GM19468 (cell line): ENCODE results near the gene TMEM17.
"Not testable (repeated sequence)": the region's sequence is repeated elsewhere in the genome, so short reads cannot be mapped to it uniquely, and the experiment has no call there.

Source experiments
- ATAC-seq: cut with Tn5 transposase; IDR thresholded peaks from one replicate; pipeline ENCODE4 v1.9.1; 2021; ENCODE audit warnings: mild to moderate bottlenecking, moderate library complexity, moderate number of reproducible peaks; ENCODE audit not compliant: unreplicated experiment; ENCODE audit errors: extremely low read depth

Gene TMEM17

GRCh38 chr2:62521061-62521460 is 15.1 kb upstream of the TMEM17 start:
- not testable (repeated sequence) for ATAC-seq

GRCh38 chr2:62512384-62512783 is 6.4 kb upstream of the TMEM17 start:
- no peak for ATAC-seq

GRCh38 chr2:62511636-62512035 is 5.6 kb upstream of the TMEM17 start:
- no peak for ATAC-seq

GRCh38 chr2:62506421-62506750 is 391 bp upstream of the TMEM17 start:
- no peak for ATAC-seq

- ATAC-seq: no peak
Measured at GRCh38 chr2:62505109-62505749, 766 bp downstream of the TMEM17 start.

- ATAC-seq: no peak
Measured at GRCh38 chr2:62504657-62505056, 1.3 kb downstream of the TMEM17 start.

DNA sequence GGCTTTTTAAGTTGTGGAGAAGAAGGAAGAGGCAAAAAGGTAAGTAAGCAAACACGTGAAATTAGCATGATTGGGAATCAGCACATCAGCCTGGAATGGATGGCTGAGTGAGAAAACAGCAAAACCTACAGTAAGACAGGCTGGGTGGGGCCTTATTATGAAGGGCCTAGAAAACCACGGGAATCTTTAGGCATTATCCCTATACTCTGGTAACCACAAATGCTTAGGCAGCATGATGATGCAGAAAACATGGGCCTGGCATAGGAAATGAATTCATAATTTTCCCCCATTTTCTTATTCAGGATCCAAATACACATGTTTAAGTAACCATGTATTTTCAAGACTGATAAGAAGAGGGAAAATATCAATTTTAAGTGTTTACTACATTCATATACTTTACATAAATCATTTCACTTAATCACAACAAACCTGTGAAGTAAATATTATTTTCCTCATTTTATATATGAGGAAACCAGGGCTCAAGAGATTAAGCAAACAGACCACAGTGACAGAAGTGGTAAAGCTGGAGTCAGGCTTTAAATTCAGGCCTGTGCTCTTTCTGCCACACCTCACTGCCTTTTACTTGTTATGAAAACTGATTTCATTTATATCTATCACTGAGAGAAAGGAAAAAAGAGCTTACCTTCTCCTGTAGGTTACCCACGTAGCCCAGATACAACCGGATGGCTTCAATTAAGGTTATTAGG is 4.0 kb downstream of the TMEM17 start:
- ATAC-seq: no peak

GRCh38 chr2:62501069-62501468 is 4.9 kb downstream of the TMEM17 start:
- no peak for ATAC-seq

DNA sequence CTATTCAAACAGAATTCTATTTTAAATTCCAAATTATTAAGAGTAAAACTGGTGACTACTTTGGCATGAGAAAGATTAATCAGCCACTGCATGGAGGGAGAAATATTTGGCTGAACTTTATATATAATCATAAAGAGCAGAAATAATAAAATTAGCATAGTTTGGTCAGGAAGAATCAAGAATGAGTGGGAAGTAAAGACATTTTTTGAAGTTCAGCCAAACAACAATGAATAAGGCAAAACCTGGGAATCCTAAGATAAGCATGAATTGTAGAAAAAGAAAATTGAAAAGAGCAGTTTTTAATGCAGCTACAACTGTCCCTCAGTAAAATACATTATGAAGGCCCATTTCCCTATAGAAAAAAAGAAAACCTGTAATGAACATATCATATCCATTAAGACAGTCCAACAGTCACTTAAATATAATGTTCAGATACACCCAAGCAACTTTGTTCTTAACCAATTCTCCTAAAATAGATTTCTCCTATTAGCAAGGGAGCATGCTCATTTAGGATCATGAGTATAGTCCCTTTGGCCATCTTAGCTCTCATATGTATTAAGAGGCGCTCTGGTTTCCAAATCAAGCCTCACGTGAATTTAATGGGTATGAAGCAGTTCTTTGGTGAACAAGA is 6.5 kb downstream of the TMEM17 start:
- no peak for ATAC-seq

DNA sequence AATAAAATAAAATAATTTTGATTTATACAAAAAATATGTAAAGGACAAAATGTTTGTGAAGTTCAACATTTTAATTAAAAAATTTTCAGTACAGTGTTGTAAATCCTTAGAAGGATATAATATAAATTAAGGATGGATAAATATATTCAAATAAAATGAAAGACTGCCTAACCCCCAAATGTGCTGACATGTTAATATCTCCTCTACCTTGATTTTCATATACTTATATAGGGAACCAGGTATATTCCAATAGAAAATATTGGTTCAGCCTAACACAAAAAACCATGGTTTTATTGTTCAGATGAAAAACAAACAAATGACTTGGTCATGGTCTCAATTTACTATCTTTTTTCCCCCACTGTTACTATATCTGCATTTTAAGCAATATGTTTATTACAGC is 7.3 kb downstream of the TMEM17 start:
- no peak for ATAC-seq

DNA sequence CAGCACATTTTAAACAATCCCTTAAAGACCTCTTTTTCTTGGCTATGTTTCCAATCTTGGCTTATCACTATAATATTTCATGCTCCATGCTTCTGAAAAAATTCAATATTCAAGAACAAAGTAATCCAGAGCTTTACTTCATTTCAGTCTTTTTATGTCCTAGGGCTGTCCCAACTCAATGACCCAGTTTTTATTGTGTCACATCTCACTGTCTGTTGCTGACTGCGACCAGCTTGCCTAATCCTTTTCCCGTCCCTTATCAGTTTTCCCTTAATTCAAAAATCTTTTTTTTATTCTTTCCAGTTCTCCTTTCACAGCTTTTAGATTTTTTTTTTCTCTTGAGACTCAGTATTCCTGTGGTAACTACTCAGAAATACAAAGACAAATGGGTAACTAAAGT is 10.2 kb downstream of the TMEM17 start:
- ATAC-seq: no peak

DNA sequence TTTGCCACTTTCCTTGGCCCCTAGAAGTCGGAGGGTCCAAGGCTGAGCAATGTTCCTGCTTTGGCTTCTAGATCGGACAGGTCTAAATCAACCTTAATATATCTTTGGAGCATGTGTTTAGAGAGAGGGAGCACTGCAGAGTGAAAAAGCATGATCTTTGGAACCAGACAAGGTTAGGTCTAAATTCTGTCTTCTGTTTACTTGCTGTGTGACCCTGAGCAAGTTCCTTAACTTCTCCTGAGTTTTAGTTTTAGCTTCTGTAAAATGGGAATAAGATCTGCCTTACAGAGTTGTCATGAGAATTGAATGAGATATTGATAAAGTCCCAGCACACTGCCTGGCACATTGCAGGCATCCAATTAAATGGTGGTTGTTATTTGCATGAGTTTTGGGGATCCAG is 13.9 kb downstream of the TMEM17 start:
- ATAC-seq: no peak

GRCh38 chr2:62489702-62490101 is 16.3 kb downstream of the TMEM17 start:
- no peak for ATAC-seq

- ATAC-seq: no peak
Measured at GRCh38 chr2:62489162-62489561, 16.8 kb downstream of the TMEM17 start.

DNA sequence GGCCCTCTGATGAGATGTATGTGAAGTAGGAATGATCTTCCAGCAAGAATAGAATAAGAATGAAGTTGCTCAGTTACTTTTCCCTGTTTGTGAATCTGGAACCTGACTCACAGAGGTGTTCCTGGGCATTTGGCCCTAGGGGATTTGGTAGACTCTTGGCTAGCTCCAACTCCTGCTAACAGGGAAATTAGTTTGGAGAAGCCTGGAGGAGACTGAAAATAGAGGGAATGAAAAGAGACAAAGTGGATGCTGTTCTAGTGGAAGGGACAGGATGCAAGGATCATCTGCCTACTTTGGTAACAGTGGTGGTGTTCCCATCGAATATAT is 19.6 kb downstream of the TMEM17 start:
- no peak for ATAC-seq

- ATAC-seq: no peak
Measured at GRCh38 chr2:62485761-62486438, 20.1 kb downstream of the TMEM17 start.

DNA sequence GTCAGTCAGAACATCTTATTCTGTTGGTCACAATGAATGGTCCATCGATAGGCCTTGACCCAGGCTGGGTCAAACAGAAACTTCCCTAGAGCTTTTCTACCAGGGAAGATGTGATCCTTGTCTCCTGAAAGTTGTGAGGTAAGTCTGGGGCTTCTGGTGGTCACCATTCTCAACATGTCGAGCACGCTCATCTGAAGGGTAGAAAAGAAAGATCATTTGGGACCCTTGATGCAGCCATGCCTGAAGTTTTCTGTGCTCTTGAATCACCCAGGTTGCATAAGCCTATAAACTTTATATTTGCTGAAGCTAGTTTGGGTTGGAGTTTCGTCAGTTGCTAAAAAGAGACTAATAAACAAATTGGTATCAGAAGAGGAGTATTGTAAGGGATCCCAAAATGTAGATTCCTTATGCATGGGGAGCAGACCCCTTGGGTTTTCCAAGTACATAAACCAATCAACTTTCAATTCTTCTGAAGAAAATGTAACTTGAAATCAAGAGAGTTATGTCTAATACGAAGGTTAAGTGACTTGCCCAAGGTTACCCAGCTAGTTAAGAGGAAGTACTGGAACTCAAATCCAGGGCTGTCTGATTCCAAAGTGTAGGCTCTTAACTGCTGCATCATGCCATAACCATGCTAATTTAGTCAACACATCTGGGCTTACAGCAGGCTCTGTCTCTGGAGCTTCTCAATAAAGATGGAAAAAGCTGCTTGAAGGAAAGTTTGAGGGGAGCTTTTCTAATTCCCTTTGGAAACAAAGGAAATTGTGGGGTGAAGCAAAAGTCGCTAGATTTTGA is 23.2 kb downstream of the TMEM17 start:
- no peak for ATAC-seq

DNA sequence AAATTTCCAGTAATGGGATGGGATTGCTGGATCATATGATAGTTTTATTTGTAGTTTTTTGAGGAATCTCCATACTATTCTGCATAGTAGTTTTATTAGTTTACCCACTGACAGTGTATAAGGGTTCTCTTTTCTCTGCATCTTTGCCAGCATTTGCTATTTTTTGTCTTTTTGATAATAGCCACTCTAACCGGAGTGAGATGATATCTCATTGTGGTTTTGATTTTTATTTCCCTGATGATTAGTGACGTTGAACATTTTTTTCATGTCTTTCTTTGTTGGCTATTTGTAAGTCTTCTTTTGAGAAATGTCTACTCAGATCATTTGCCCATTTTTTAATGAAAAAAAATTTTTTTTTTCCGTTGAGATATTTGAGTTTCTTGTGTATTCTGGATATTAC is 26.1 kb downstream of the TMEM17 start:
- ATAC-seq: no peak

- ATAC-seq: no peak
Measured at GRCh38 chr2:62478093-62478580, 27.9 kb downstream of the TMEM17 start.

DNA sequence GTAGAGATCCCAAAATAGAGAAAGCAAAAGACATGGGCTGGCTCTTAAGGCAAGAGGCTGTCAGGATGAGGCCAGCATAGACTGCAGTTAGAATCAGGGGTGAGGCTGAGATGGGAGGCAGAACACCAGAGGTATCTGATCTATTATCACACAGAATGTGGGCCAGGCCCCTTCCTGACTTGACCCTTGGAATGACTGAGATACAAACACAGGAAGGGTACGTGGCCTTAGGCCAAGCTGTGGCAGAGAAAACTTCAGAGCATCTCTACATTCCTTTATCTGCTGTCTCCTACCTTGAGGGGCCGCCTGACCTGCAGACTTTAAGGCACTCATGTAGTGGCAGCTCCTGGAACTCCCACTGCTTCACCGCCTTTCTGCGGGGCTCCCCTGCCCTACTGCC is 28.4 kb downstream of the TMEM17 start:
- ATAC-seq: no peak
